Activated CD4-positive, alpha-beta T cell treated with anti-CD3 and anti-CD28 coated beads for 1 hour (primary cell): Measurements from ENCODE around the gene LRIT2.
A peak's percentile ranks its signal among the peaks of the same experiment; 100 is the strongest.

ENCODE experiments used
- DNase-seq: peaks from one replicate; pipeline ENCODE4 v3.0.0-alpha.2; 2020

The LRIT2 gene

DNA sequence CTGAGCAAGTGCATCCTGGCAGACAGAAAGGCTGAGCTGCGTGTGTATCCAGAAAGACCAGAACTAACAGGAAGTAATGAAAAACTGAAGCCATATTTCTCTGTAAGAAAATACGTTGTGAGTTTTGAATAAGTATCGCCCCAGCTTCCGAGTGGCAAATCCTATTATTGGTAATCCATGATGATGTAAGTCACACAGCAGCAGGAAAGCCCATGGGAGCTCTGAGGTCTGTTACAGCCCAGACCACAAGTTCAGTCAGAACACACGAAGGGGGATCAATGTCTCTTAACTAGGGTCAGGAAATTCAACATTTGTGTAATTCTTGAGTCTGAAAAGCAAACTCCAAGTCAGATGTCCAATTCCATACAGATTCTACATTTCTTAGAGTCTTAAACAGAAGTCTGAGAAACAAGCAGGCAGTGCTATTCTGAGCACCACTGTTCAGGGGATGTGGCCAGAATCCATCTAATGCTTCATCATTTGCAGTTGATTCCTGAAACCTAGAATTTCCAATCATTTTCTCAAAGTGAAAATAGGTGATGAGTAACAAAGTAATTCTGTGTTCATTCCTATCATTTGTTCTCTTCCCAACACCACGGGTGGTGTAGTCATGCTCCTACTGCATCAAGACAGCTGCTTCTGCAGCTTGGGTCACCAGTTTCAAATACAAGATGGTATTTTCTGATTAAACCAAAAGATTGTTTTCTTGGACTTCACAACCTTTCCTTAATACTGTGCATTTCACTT is at the start of gene LRIT2:
TSS of gene LRIT2 (minus strand) at position 118 of the 747 bp plus-strand sequence. CDS start at position 94, 24 bp downstream.
- no peak for DNase-seq

DNA sequence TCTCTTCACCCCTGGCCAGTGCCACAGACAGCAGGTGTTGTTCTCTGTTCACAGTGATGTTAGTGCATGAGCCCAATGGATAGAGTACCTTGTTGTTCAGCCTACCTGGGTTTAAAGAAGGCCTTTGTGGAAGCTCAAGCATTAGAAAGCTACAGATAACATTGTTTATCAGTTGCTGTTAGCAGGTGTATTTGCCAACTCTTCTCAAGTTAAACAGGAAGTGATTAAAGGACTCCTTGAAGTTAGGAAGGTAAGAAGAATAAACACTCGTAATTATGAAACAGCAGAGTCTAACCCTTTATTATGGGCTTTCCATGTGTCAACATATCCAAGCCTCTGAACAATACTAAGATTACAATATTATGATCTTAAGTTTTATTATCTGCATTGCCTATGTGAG is 45.4 kb upstream of the LRIT2 start:
- DNase-seq, result no peak

DNA sequence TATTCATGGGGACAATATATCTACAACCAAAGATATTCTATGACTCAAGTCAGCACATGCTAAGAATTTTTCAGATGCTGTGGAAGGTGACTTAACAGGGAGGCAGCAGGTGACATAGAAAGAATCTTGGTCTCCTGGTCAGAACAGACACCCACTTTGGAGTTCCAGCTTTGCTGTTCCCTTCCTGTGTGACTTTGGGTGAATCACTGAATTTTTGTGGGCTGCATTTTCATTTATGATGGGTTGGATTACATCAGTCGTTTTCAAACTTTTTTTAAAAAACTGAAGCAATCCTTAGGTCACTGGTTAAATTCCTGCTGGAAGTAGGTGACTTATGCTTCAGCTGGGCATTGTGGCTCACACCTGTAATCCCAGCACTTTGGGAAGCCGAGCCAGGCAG is 44.4 kb upstream of the LRIT2 start:
- no peak for DNase-seq

DNA sequence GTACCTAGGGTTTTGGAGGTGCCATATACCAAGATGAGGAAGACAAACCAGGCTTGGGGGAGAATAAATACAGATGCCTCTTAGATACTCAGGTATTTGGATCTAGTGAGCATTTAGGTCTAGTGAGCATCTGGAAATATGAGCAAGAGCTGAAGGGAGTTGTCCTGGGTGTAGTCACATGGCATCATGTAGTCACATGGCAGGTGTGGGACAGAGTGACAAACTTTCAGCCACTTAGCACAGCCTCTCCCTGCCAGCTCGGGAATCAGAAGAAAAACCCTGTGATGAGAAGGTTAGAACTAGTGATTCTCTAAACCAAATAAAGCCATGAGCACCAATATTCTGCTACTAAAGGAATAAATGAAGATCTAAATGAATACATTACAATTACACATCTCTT is 43.8 kb upstream of the LRIT2 start:
- DNase-seq, result no peak

- DNase-seq, result peak; percentile 34
These were observed 42.3 kb upstream of the LRIT2 start for GRCh38 chr10:84267503-84268126.

GRCh38 chr10:84265418-84265817 is 40.1 kb upstream of the LRIT2 start:
- DNase-seq, result no peak

DNA sequence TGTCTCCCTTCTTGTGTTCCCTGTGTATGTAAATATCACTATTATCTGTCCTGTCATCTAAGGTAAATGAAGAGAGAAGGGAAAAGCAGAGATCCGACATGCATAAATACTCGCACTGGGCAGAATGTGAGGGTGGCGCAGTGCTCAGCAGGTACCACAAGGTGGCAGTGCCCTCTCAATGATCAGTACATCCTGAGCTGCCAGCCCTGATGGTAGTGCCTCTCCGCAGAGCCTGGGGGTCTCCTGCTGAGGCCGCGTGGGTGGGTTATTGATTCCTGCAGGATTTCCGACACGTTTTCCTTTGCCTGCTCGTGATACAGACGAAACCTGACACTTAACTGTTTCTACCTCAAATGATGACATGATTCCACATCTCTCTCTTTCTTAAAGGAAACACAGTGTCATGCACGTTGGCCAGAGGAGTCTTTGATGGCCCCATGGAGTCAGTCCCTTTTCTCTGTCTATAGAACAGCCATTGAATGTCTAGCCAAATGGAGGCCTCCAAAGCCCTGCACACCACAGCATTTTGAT is 39.3 kb upstream of the LRIT2 start:
- DNase-seq, result peak; percentile 57

DNA sequence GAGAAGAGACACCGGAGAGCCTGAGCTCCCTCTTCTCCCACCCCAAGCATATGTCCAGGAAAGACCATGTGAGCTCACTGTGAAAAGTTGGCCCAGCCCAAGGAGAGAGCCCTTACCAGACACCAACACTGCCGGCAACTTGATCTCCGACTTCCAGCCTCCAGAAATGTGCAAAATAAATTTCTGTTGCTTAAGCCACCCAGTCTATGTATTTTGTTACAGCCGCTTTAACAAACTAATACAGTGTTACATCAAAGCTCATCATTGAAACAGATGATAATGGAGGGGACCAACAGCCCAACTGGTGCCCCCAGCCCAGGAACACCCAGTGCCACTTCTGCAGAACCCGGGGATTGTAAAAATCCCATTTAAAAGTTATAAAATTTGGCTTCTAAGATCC is 38.4 kb upstream of the LRIT2 start:
- no peak for DNase-seq

DNA sequence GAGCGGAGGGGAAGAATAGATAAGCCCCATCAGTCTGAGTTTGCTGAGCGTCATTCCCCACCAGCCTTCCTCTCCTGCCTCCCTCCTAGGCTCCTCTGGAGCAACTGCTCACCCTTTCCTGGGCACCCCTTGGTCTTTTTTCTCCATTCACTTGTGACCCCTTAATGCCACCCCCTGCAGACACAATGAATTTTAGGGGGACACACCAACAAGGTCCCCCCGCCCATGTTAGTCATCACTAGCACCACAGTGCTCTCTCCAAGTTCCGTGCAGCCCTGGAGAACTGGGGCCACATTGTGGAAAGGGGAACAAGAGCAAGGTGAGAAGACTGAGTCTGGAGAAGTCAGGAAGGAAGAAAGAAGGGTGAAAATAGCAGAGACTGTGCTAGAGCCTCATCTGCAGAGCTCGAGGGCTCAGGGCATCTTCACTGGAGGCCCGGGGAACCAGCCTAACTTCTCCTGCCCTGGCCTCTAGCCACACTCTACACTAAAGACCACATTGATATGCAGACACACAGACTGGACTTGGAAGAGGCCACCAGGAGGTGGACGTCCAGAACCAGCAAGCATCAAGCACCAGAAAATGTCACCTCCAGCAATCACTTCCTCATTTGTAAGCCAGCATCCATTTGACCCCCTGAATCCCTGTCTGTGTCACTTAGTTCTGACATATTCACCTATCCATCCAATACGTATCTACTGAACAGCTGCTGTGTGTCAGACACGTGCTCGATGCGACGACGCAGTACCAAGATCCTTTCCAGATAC is 37.0 kb upstream of the LRIT2 start:
- no peak for DNase-seq

DNA sequence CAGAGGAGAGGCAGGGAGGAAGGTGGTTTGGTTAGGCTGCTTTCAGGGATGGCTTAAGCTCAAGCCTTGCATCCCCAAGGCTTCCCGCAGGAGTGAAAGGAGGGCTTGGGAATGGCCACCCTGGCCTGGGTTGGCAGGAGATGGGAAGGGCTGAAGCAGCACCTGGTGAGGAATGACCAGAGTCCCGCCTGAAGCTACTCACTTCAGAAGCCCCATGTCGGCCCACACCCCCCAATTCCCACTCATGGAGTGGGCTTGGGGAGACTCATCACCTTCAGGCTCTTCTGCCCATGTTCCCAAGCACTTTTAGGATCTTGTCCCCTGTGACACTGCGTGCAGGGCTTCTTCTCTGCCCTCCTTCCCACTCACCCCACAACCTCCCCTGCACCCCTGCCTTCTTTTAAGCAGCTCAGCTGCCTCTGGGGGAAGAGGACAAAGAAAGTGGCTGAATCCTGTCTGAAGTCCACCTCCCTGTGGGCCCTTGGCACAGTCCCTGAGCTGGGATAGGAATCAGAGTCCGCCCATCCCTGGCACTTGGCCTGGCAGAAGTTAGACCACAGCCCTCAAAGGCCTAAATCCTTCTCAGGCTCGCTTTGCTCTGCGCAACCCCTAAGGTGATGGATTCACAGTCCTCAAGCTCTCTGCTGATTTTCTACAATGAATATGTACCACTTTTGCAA is 36.0 kb upstream of the LRIT2 start:
- no peak for DNase-seq

- no peak for DNase-seq
These were observed 32.8 kb upstream of the LRIT2 start for GRCh38 chr10:84258034-84258695.

GRCh38 chr10:84257343-84258020 is 32.1 kb upstream of the LRIT2 start:
- no peak for DNase-seq

DNA sequence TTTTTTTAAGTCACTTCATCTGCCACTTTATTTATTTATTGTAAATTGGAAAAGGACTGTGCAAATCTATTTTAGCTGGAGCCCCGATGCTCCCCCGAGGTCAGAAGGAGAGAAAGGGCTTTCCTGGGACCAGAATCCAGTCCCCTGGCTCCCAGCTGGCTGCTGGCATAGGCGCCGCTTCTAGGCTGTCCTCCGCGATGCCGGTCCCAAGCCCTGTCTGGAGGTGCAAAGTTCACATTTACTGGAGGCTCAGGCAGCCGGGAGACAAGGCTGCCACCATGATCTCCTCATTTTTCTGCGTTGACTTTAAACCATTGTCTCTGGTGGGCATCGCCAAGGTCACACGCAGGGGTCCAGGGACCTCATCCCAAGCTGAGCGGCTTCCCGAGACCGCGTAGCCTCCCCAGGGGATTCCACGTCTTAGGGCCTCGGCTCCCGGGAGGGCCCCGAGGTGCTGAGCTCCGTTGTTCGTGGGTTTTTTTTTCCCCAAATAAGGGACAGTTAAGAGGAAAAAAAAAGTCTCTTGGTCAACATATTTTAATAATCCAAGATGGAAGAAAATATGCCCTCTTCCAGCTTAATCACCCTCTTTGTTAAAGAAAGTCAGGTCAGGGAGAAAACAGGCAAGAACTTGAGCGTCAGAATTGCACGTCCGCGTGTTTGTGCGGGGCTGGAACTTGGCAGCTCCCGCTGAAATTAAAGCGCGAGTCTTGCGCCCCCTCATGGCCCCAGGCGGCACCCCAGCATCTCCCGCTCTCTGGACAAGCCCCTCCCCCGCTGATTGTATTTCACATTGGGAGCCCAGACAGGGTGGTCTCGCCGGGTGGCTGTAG is 31.4 kb upstream of the LRIT2 start:
- DNase-seq, result no peak

- DNase-seq, result no peak
These were observed 29.5 kb upstream of the LRIT2 start for GRCh38 chr10:84254552-84255478.

GRCh38 chr10:84248794-84249193 is 23.4 kb upstream of the LRIT2 start:
- no peak for DNase-seq

GRCh38 chr10:84247496-84247895 is 22.2 kb upstream of the LRIT2 start:
- DNase-seq, result no peak

DNA sequence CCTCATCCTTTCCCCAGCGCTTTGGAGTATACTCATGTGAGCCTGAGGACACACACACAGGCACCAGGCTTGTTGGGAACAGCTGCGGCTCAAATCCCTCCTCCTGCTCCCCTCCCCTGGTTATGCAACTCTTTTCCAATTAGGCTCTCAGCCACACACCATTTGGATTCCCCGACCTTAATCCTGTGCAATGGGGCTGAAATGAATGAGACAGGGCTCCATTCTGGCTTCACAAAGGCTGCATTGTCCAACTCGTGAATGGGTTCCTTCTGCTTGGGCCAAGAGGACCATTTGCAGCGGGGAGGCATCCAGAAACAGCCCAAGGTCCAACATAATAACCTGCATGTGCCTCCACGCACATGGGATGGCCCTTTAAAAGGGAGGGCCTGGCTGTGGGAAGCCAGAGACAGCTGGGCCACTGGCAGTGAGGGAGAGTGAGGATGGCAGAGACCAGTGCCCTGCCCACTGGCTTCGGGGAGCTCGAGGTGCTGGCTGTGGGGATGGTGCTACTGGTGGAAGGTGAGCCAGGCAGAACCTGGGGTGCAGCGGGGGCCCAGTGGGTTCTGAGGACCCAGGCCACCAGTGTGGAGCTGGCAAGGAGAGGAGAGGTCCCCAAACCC is 19.4 kb upstream of the LRIT2 start, which contains the start of gene RGR:
TSS of gene RGR (plus strand) at position 403 of the 620 bp plus-strand sequence. CDS start at position 441, 38 bp downstream.
- no peak for DNase-seq

DNA sequence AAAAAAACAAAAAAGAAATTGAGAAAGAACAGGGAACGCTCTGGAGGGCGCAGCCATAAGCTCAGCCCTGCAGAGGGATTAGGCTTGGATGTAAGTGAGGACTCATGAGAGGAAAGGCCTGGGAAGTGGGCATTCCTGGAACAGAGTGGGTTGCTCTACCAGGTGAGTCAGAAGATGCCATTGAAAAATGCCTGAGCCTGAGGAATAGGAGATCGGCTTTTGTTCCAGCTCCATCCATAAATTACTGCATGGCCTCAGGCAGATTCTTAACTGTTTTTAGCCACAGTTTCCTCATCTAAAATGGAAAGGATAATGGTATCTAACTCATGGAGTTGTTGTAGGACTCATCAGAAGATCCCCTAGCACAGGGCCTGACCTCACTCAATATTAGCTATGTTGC is 18.4 kb upstream of the LRIT2 start:
- no peak for DNase-seq

GRCh38 chr10:84241185-84241790 is 15.9 kb upstream of the LRIT2 start, which contains the start of gene LRIT1:
LRIT1 (minus strand) TSS chr10:84241546; CDS start chr10:84241439, 107 bp downstream.
- no peak for DNase-seq
